HL-60 (cell line): ENCODE data around the gene AREG.

Source experiments
- DNase-seq, 2 experiments: peaks; one replicate each; pipeline ENCODE4 v3.0.0-alpha.2; 2010 to 2020; ENCODE audit warnings: low read depth in 1 of 2, low spot score in 1 of 2
- H3K27ac ChIP-seq: fragments of 250-450 bp; sonication (Bioruptor Pico); replicated peaks from 2 replicates; pipeline ENCODE4 v1.5.1; 2020; ENCODE audit warnings: mild to moderate bottlenecking, moderate library complexity
- H3K27me3 ChIP-seq: fragments of 250-450 bp; sonication (Bioruptor Pico); 2 replicates; pipeline ENCODE4 v1.5.1; 2021; ENCODE audit warnings: mild to moderate bottlenecking, moderate library complexity; ENCODE audit not compliant: insufficient read depth, poor library complexity, severe bottlenecking
- H3K4me3 ChIP-seq: replicated peaks from 2 replicates; pipeline ENCODE4 v1.5.1; 2011; ENCODE audit warnings: mild to moderate bottlenecking, control low read depth, low read length; ENCODE audit not compliant: insufficient read depth
- GABPA ChIP-seq: IDR thresholded peaks from 2 replicates; pipeline ENCODE4 v1.6.1; 2012; ENCODE audit warnings: low read depth
- POLR2AphosphoS5 ChIP-seq: IDR thresholded peaks from 2 replicates; pipeline ENCODE4 v1.6.1; 2012; ENCODE audit warnings: low read depth
- SPI1 ChIP-seq: IDR thresholded peaks from 2 replicates; pipeline ENCODE4 v1.6.1; 2012; ENCODE audit warnings: low read depth, mild to moderate bottlenecking, borderline replicate concordance
- TF ChIP-seq, protein P1 (sequence below): IDR thresholded peaks from 2 replicates; pipeline ENCODE4 v1.6.1; 2012; ENCODE audit warnings: low read depth; ENCODE audit not compliant: insufficient replicate concordance
- TF ChIP-seq, protein P2 (sequence below): IDR thresholded peaks from one replicate; pipeline ENCODE4 v1.5.1; 2011; ENCODE audit warnings: low read length, control low read depth, inconsistent platforms; ENCODE audit not compliant: insufficient read depth

AREG gene

DNA sequence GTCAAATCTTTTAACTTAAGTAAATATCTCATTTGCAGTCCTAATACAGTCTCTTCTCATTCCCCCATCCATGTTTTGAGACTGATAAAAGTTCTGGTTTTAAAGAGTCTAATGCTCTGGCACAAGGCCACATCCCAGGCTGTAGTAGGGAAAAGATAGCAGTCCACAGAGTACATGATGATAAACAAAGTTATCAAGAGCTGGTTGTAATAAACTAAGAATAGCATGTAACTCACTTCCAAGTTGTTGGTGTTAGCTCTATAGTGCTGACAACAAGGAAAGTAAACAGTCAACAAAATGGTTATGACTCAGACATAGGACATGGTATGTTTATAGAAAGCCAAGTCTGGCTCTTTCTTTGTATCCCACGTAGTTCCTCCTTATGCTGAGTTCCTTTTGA lies 21.8 kb upstream of the AREG start:
- no peaks in the 10 kb centered on the region for H3K27me3 ChIP-seq
- no peak overlapping the region for H3K27ac ChIP-seq
- no peak for TF ChIP-seq SPI1
- no peak for TF ChIP-seq GABPA
- TF ChIP-seq, protein P1, sequence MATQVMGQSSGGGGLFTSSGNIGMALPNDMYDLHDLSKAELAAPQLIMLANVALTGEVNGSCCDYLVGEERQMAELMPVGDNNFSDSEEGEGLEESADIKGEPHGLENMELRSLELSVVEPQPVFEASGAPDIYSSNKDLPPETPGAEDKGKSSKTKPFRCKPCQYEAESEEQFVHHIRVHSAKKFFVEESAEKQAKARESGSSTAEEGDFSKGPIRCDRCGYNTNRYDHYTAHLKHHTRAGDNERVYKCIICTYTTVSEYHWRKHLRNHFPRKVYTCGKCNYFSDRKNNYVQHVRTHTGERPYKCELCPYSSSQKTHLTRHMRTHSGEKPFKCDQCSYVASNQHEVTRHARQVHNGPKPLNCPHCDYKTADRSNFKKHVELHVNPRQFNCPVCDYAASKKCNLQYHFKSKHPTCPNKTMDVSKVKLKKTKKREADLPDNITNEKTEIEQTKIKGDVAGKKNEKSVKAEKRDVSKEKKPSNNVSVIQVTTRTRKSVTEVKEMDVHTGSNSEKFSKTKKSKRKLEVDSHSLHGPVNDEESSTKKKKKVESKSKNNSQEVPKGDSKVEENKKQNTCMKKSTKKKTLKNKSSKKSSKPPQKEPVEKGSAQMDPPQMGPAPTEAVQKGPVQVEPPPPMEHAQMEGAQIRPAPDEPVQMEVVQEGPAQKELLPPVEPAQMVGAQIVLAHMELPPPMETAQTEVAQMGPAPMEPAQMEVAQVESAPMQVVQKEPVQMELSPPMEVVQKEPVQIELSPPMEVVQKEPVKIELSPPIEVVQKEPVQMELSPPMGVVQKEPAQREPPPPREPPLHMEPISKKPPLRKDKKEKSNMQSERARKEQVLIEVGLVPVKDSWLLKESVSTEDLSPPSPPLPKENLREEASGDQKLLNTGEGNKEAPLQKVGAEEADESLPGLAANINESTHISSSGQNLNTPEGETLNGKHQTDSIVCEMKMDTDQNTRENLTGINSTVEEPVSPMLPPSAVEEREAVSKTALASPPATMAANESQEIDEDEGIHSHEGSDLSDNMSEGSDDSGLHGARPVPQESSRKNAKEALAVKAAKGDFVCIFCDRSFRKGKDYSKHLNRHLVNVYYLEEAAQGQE = no peak
- TF ChIP-seq, protein P2, sequence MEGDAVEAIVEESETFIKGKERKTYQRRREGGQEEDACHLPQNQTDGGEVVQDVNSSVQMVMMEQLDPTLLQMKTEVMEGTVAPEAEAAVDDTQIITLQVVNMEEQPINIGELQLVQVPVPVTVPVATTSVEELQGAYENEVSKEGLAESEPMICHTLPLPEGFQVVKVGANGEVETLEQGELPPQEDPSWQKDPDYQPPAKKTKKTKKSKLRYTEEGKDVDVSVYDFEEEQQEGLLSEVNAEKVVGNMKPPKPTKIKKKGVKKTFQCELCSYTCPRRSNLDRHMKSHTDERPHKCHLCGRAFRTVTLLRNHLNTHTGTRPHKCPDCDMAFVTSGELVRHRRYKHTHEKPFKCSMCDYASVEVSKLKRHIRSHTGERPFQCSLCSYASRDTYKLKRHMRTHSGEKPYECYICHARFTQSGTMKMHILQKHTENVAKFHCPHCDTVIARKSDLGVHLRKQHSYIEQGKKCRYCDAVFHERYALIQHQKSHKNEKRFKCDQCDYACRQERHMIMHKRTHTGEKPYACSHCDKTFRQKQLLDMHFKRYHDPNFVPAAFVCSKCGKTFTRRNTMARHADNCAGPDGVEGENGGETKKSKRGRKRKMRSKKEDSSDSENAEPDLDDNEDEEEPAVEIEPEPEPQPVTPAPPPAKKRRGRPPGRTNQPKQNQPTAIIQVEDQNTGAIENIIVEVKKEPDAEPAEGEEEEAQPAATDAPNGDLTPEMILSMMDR = no peak
- TF ChIP-seq POLR2AphosphoS5 = no peak
- DNase-seq = no peak
- H3K4me3 ChIP-seq = no peak overlapping the region

DNA sequence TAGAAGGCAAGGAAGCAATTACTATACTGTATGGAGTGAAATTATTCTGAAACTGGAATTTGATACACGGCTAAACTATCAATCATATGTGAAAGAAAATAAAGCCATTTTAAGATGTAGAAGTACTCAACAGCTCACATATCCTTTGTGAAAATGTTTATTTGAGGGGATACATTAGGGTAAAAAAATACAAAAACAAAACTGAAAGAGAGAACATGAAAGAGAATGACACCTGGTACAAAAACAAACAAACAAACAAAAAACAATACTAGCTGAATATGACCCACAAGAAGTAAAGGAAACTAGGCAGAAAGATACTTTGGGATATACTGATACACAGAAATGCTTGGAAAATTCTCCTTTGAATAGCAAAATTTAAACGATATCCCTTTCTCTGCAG lies 20.8 kb upstream of the AREG start:
- Histone ChIP-seq H3K27me3 (no peaks in the 10 kb centered on the region), H3K27ac (no peak overlapping the region), H3K4me3 (no peak overlapping the region)
- DNase-seq = no peak
- TF ChIP-seq, protein P1 = no peak
- TF ChIP-seq POLR2AphosphoS5 (no peak), GABPA (no peak), SPI1 (no peak)
- TF ChIP-seq, protein P2 = no peak

DNA sequence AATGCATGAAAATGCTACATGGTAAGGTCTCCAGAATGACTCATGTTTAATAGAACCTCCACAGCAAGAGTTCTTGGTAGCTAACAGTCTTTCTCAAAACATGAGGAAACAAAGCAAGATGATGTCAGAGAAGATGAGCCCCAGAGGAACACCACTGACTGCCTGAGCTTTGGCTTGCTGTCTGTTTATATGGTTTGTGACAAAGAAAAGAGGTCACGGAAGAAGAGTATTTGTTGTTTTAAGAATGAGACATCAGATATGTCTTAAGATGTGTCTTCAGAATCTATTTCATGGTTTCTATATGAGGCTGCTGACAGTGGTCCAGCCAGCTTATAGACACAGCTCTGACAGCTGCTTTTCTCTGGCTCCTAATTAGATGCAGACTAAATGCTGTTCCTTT lies 18.8 kb upstream of the AREG start:
- no peak overlapping the region for H3K27ac ChIP-seq

More for the DNA sequence above, 18.8 kb upstream of the AREG start:
- Histone ChIP-seq H3K27me3 (no peaks in the 10 kb centered on the region), H3K4me3 (no peak overlapping the region)
- TF ChIP-seq SPI1 (no peak), GABPA (no peak), POLR2AphosphoS5 (no peak)
- TF ChIP-seq, protein P2 = no peak
- TF ChIP-seq, protein P1 = no peak
- DNase-seq = no peak
